Stimulated activated CD8-positive, alpha-beta memory T cell treated with anti-CD3 and anti-CD28 coated beads, Interleukin-4, amount 100 ng/mL, for 1 hour (primary cell): ENCODE results near the gene SLMAP.
A peak's percentile ranks its signal among the peaks of the same experiment; 100 is the strongest.

Experiments
- DNase-seq, 2 donors: peaks; one replicate each; pipeline ENCODE4 v3.0.0-alpha.2; 2020; ENCODE audit warnings: low read depth in 2 of 2, low spot score in 1 of 2

SLMAP gene

GRCh38 chr3:57752307-57752706 is 3.8 kb upstream of the SLMAP start:
- no peak for DNase-seq

GRCh38 chr3:57753016-57753415 is 3.1 kb upstream of the SLMAP start:
- no peak for DNase-seq

DNA sequence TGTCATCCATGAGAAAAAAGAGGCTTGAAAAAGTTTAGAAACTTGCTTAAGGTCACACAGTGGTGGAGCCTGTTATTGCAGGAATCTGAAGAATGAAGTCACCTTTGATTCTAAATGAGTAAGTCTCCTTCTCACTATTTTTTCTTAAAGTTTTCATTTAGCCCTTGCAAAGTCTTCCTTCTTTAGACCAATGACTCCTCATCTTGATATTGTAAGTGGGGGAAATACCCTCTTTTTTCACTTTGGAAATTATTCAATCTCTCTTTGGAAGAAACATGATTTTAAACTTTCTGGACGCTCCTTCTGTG is 787 bp upstream of the SLMAP start:
- DNase-seq: no peak

DNA sequence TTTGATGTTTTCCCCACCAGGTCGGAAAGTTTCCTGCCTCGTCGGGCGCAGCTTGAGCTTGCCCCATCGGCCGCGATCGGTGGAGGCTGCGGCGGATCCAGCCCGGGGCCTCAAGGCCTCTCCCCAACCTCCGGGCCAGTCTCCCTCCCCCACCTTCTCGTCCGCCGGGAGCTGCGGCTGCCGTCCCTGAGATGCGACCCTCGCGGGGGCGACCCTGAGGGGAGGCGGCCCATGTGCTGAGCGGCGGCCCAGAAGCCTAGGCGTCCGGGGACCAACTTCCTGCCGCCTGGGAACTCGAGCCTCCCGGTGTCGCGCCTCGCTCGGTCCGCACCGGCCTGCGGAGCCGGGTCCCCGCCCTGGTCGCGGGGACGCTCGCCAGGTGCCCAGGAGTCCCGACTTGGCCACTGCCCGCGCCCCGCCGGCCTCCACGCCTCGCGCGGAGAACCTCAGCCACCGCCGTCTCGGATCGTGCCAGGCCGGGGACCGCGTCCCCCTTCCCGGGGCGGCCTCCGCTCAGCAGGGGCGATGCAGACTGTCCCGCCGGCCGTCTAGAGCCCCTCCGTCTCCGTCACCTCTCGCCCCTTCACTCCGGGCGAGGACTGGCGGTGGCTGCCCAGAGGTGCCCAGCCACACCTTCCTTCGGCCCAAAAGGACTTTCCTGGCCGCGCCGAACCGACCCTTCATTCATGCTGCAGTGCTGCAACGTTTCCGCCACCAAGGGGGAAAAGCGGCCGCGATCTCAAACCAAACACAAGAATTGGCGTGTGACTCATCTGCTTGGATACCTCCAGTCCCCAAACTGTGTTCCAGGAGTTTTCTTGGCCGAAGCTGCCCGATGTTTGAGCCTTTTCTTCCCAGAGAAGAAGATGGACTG is 656 bp downstream of the SLMAP start:
- DNase-seq: peak in 1 of 2 donors; percentile 6

DNA sequence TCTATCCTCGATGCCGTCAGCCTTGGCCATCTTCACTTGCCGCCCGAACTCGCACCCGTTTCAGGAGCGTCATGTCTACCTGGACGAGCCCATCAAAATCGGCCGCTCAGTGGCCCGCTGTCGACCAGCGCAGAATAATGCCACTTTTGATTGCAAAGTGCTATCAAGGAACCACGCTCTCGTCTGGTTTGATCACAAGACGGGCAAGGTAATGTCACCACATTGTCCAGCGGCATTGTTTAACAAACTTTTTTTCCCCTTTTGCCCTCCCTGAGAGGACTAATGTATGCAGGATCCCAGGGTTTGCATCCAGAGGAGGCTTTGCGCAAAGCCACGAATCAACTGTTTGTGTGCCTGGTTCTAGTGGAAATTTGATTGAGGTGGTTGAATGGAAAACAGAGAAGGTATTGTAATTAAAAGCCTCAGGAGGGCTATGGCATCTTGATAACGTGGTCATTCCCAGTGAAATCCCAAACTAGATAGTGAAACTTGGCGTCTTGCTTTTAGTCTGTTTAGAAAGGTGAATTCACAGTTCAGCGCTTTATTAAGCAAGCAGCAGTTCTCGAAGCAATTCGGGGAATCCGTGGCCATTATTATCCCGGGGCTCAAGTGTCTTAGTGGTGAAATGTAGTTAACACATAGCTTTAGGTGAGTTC is 1.7 kb downstream of the SLMAP start:
- no peak for DNase-seq

- DNase-seq: no peak
Measured at GRCh38 chr3:57758686-57759085, 2.6 kb downstream of the SLMAP start.

DNA sequence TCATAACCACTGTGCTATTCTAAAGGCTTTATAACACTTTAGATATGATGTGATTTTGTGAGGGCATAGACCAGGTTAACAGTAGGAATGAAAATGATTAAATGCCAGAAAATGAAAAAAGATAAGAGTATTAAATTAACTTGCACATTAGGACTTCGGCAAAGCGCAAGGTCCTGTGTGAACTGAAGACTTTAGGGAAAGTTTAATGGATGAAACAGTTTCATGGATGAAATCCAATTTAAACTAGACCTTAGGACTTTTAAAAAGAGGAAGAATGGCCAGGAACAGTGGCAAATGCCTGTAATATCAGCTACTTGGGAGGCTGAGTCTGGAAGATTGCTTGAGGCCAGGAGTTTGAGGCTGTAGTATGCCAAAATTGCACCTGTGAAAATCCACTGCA is 8.7 kb downstream of the SLMAP start:
- DNase-seq: no peak

- no peak for DNase-seq
Measured at GRCh38 chr3:57768595-57768994, 12.5 kb downstream of the SLMAP start.

GRCh38 chr3:57770009-57770827 is 14.1 kb downstream of the SLMAP start:
- no peak for DNase-seq

DNA sequence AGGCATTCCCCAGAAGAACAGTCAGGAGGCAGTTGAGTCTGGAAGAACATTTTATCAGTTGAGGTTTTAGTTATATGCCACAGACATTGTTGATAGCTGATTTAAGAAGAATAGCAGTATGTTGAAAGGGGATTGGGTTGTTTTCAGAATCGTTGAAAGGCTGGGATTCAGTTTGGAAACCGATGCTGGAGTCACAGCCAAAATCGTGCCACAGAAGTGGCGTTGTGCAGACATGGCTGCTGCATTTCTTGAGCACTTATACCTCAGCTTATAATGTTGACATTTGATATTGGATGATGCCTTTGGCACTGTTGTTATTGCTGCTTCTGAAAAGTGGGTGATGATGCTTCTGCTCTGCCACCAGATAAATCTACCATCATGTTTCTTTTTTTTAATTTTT is 16.1 kb downstream of the SLMAP start:
- no peak for DNase-seq

DNA sequence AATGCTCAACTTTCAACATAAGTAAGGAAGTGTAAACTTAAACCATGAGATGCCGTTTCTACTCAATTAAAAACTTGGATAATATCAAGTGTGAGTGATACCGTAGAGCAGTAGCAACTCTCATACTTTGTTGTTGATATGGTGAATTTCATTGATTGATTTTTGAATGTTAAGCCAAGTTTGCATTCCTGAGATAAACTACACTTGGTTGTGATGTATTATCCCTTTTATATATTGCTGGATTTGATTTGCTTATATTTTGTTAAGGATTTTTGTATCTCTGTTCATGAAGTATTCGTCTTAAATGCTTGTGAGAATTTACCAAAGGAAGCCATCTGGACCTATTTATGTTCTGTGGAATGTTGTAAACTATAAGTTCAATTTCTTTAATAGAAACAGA is 21.7 kb downstream of the SLMAP start:
- DNase-seq: no peak

- no peak for DNase-seq
Measured at GRCh38 chr3:57778494-57778893, 22.4 kb downstream of the SLMAP start.

DNA sequence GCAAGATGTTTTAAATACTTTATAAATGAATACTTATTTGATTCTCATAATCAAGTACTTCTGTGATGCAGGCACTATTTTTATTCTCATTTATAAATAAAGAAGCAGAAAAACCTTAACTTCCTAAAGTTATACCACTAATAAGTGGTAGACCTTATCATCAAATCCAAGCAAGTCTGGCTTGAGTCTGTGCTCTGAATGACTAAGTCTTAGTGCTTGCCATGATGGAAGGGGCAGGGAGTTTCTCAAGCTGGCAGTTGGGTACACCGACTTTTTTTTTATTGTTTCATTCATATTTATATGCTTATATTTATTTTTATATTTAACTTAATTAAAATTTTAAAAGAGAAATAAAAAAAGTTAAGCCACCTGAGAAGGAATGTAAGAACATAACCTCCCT is 23.6 kb downstream of the SLMAP start:
- no peak for DNase-seq

DNA sequence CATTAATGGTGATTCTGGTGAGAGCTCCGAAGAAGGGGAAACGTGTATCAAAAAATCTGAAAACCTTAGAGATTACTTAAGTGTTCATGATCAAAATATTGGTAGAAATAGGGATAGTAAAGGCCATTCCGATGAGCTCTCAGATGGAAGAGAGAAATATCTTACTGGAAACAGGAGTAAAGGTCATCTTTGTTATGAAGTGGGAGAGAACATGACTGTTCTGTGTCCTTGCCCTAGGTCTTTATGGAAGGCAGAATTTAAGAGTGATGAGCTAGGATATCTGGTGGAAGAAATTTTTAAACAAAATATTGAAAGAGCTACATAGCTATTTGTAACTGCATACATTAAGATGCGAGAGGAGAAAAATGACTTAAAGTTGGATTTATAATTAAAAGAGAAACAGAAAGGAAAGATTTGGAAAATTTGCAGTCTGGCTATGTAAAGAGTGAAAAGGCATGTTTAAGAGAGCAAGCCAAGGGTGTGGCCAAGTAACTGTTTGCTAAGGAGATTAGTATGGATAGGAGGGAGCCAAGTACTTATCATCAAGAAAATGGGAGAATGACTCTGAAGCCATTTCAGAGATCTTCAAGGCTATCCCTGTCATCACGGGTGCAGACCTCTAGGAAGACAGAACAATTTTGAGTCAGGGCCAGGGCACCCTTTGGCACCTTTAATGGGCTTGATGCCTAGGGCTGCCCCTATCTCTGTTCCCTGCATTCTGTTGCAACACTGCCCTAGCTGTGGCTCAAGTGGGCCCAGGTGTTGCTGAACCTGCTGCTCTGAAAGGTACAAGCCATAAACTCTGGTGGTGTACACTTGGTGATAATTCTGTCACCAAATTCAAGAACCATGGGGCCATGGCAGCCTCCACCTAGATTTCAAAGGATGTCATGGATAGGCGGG is 27.3 kb downstream of the SLMAP start:
- no peak for DNase-seq

- DNase-seq: no peak
Measured at GRCh38 chr3:57784089-57784735, 28.1 kb downstream of the SLMAP start.

DNA sequence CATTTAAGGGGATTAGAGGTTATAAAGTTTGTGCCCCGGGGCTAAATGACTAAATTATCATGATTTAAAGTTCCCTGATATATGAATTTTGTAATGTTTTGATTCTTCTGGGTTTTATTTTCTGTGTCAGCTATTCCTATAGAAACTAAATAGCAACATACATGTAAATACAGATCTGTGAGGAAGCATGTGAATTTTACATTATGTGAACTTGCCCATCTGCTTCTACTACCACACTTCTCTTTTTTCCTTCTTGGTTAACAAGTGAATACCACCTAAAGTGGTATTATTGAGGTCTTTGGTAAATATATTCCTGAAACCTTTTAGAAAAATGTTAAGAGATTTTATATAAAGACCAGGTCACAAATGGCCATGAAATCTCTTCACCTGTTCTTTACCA is 29.3 kb downstream of the SLMAP start:
- DNase-seq: no peak

- no peak for DNase-seq
Measured at GRCh38 chr3:57787867-57788623, 31.9 kb downstream of the SLMAP start.

DNA sequence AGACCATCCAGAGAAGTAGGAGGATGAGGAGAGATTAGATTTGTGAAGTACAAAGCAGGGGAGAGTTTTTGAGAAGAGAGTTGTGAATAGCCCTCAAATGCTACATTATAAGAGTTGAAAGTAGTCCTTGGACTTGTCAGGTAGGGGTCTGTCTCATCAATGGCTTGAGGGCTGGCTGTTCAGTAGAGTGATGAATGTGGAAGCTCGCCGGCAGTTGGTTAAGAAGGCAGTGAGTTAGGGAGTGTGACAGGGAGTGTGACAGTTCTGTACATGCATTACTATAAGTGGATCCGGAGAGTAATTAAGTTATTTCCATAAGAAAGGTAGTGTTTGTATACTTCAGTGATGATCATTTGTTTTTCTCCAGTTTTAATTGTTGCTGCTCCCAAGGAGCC is 32.5 kb downstream of the SLMAP start:
- DNase-seq: no peak

DNA sequence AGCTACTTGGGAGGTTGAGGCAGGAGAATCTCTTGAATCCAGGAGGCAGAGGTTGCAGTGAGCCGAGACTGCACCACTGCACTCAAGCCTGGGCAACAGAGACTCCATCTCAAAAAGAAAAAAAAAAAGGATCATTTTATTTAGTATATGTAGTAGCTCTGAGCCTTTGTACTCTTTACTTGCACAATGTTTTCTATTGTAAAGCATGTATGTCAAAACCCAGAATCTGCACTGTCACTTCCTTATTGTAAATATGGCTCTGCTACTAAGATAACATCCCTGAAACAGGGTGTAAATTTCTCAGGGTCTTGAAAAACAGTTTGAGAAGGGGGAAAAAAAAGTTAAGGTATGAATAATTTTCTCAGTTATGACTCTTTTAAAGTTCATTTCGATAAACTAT is 35.1 kb downstream of the SLMAP start:
- DNase-seq: no peak

DNA sequence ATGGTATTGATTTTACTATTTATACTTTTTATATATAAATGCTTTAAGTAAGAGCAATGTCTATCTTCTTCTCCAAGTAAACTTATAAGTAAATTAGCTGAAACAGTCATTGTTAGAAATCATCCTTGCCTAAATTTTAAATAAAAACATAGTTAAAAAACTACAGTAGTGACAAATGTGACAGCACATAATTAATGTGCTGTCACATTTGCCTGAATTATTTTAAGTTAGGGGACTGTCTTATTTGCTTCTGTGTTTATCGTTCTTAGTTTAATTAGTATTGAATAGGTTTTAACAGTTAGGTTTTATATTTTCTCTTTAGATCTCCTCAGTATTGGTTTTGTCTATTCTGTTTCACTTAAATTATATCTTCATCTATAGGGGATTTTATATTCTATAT is 36.1 kb downstream of the SLMAP start:
- no peak for DNase-seq
